MCF 10A (cell line): Measurements from ENCODE around the gene CRAMP1. TPM values are rescaled to one million over a fixed set of nuclear protein-coding genes. Genes with fewer than 3 reads are reported as not detected.
A peak's percentile ranks its signal among the peaks of the same experiment; 100 is the strongest.
"Not testable (repeated sequence)": the region's sequence is repeated elsewhere in the genome, so short reads cannot be mapped to it uniquely, and the experiment has no call there.

Source experiments
- BruUV-seq: library from RNA; stranded (reverse); fragments of 400-500 nt; replicated peaks from 2 replicates; lab custom pipeline; 2021; lab: Mats Ljungman, UMichigan
- CTCF ChIA-PET: fragments of 300-600 bp; sonication (Branson Sonifier 250); formaldehyde crosslinking; extraction: SDS; loops from one replicate; lab custom pipeline; 2021; ENCODE audit warnings: antibody characterized with exemption, inconsistent platforms; lab: Yijun Ruan, JAX
- POLR2A ChIA-PET: fragments of 300-600, 350-650 bp; sonication (Branson Sonifier 250); formaldehyde crosslinking; extraction: SDS; loops from one replicate; lab custom pipeline; 2020; ENCODE audit warnings: antibody characterized with exemption, inconsistent platforms; lab: Yijun Ruan, JAX
- DNase-seq: peaks from one replicate; pipeline ENCODE4 v3.0.0-alpha.2; 2018; ENCODE audit not compliant: unreplicated experiment
- H3K27ac Mint-ChIP-seq: one replicate; pipeline ENCODE4 v1.8.0; 2022; ENCODE audit warnings: mild to moderate bottlenecking, low read depth, mixed read lengths; ENCODE audit not compliant: unreplicated experiment
- H3K27me3 Mint-ChIP-seq: one replicate; pipeline ENCODE4 v1.8.0; 2022; ENCODE audit warnings: mixed read lengths; ENCODE audit not compliant: insufficient read depth, unreplicated experiment
- H3K36me3 Mint-ChIP-seq: one replicate; pipeline ENCODE4 v1.8.0; 2022; ENCODE audit warnings: mild to moderate bottlenecking, moderate library complexity, mixed read lengths; ENCODE audit not compliant: insufficient read depth, unreplicated experiment
- H3K4me1 Mint-ChIP-seq: one replicate; pipeline ENCODE4 v1.8.0; 2022; ENCODE audit warnings: mixed read lengths; ENCODE audit not compliant: insufficient read depth, unreplicated experiment
- H3K4me3 Mint-ChIP-seq: one replicate; pipeline ENCODE4 v1.8.0; 2022; ENCODE audit warnings: mild to moderate bottlenecking, moderate library complexity, mixed read lengths; ENCODE audit not compliant: unreplicated experiment
- H3K9me3 Mint-ChIP-seq: one replicate; pipeline ENCODE4 v1.8.0; 2022; ENCODE audit warnings: mixed read lengths; ENCODE audit not compliant: unreplicated experiment
- intact Hi-C: fragments of 100-400 bp; cut with micrococcal nuclease; formaldehyde crosslinking; loops from 2 replicates; pipeline ENCODE4 v1.14.1; 2022
- total RNA-seq: library from RNA; stranded (reverse); gene quantifications from 2 replicates; pipeline ENCODE4 v1.2.3, GENCODE V29; 2022
- TF ChIP-seq, protein P1 (sequence below): fragments of 200-600 bp; IDR thresholded peaks from one replicate; pipeline ENCODE4 v1.8.0; 2022; ENCODE audit warnings: antibody characterized with exemption, mild to moderate bottlenecking; ENCODE audit not compliant: unreplicated experiment

CRAMP1 gene
- total RNA-seq, 1 experiment from 2014 or later = 26.3 TPM

- no peaks in the 10 kb centered on the region for H3K27me3 Mint-ChIP-seq
- ChIA-PET POLR2A (interaction anchor here (0.5 to 1.1 kb wide), 2 partner anchors 9 to 18 kb away, joined by 3 read pairs; partner anchors contain the start of gene MAPK8IP3), CTCF (interaction anchor here (0.5 to 1.0 kb wide), 2 partner anchors 9 to 708 kb away, joined by 3 to 8 read pairs; partner anchors contain the start of gene MAPK8IP3)
- no peaks in the 10 kb centered on the region for H3K9me3 Mint-ChIP-seq
- intact Hi-C loops = no loop called here
- no peak for DNase-seq
- no peak overlapping the region for H3K27ac Mint-ChIP-seq
- H3K4me3 Mint-ChIP-seq = no peak overlapping the region
- TF ChIP-seq, protein P1, sequence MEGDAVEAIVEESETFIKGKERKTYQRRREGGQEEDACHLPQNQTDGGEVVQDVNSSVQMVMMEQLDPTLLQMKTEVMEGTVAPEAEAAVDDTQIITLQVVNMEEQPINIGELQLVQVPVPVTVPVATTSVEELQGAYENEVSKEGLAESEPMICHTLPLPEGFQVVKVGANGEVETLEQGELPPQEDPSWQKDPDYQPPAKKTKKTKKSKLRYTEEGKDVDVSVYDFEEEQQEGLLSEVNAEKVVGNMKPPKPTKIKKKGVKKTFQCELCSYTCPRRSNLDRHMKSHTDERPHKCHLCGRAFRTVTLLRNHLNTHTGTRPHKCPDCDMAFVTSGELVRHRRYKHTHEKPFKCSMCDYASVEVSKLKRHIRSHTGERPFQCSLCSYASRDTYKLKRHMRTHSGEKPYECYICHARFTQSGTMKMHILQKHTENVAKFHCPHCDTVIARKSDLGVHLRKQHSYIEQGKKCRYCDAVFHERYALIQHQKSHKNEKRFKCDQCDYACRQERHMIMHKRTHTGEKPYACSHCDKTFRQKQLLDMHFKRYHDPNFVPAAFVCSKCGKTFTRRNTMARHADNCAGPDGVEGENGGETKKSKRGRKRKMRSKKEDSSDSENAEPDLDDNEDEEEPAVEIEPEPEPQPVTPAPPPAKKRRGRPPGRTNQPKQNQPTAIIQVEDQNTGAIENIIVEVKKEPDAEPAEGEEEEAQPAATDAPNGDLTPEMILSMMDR = no peak
- H3K36me3 Mint-ChIP-seq = peaks cover 6% of the 10 kb centered on the region
- H3K4me1 Mint-ChIP-seq = no peaks in the 10 kb centered on the region
- BruUV-seq = no TSS peak
Measured at GRCh38 chr16:1715220-1715619, 103.1 kb downstream of the CRAMP1 start.

- DNase-seq, H3K9me3 Mint-ChIP-seq, H3K27ac Mint-ChIP-seq, H3K27me3 Mint-ChIP-seq, H3K4me3 Mint-ChIP-seq, intact Hi-C loops, BruUV-seq, H3K4me1 Mint-ChIP-seq, H3K36me3 Mint-ChIP-seq: not testable (repeated sequence)
- ChIA-PET POLR2A (interaction anchor here (0.7 to 1.8 kb wide), 4 partner anchors 11 to 128 kb away, joined by 3 to 9 read pairs (median 4); partner anchors contain the start of gene MAPK8IP3), CTCF (interaction anchor here (2.6 kb wide), 1 partner anchor 12 kb away, joined by 7 read pairs; the partner anchor contains the start of gene MAPK8IP3)
Measured at GRCh38 chr16:1718236-1718635, 106.1 kb downstream of the CRAMP1 start.

GRCh38 chr16:1719559-1720229 lies 107.5 kb downstream of the CRAMP1 start:
- intact Hi-C loops, H3K4me1 Mint-ChIP-seq, H3K4me3 Mint-ChIP-seq, H3K27me3 Mint-ChIP-seq, H3K9me3 Mint-ChIP-seq, H3K27ac Mint-ChIP-seq, BruUV-seq: not testable (repeated sequence)
- POLR2A ChIA-PET = interaction anchor here (0.7 to 1.4 kb wide), 3 partner anchors 26 to 42 kb away, joined by 3 read pairs; partner anchors contain the start of gene JPT2
- DNase-seq = peak; percentile 52
- H3K36me3 Mint-ChIP-seq = peaks cover 17% of the 10 kb centered on the region
- CTCF ChIA-PET = interaction anchor here (2.6 kb wide), 1 partner anchor 13 kb away, joined by 7 read pairs; the partner anchor contains the start of gene MAPK8IP3

DNA sequence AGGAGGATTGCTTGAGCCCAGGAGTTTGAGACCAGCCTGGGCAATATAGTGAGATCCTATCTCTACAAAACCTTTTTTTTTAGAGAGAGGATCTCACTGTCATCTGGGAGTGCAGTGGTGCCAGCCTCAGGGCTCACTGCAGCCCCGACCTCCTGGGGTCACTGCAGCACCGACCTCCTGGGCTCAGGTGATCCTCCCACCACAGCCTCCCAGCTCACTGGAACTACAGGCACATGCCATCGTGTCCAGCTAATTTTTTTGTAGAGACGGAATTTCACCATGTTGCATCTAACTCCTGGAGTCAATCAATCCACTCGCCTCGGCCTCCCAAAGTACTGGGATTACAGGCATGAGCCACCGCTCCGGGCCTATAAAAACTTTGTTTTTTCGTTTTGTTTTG lies 109.2 kb downstream of the CRAMP1 start:
- Mint-ChIP-seq H3K27ac (no peak overlapping the region), H3K9me3 (no peaks in the 10 kb centered on the region), H3K36me3 (peaks cover 27% of the 10 kb centered on the region), H3K27me3 (no peaks in the 10 kb centered on the region), H3K4me3 (no peak overlapping the region), H3K4me1 (peaks cover 6% of the 10 kb centered on the region)
- TF ChIP-seq, protein P1 = no peak
- POLR2A ChIA-PET = interaction anchor here (0.6 to 1.3 kb wide), 5 partner anchors 8 to 343 kb away, joined by 3 to 5 read pairs (median 3); partner anchors contain the start of genes FAHD1, HAGH and SPSB3
- CTCF ChIA-PET = interaction anchor here (0.6 to 1.6 kb wide), 4 partner anchors 11 to 693 kb away, joined by 3 to 6 read pairs (median 6); no protein-coding TSS in a partner anchor
- intact Hi-C loops = no loop called here
- DNase-seq = no peak
- BruUV-seq = no TSS peak
